Prostate gland (tissue), 2 donors: Measurements from ENCODE around the gene IFNA7. TPM values are rescaled to one million over a fixed set of nuclear protein-coding genes. Genes with fewer than 3 reads are reported as not detected.
"Not testable (repeated sequence)": the region's sequence is repeated elsewhere in the genome, so short reads cannot be mapped to it uniquely, and the experiment has no call there.

ENCODE experiments used
- DNase-seq: peaks from one replicate; pipeline ENCODE4 v3.0.0-alpha.2; 2019; ENCODE audit warnings: low spot score
- H3K27ac ChIP-seq, 2 donors: fragments of 200-600 bp; sonication (generic); 2 replicates each; pipeline ENCODE4 v1.5.1; 2017 to 2019
- H3K27me3 ChIP-seq: fragments of 200-600 bp; sonication (generic); replicated peaks from 2 replicates; pipeline ENCODE4 v1.5.1; 2019; ENCODE audit not compliant: insufficient read depth
- H3K36me3 ChIP-seq, 2 donors: fragments of 200-600 bp; sonication (generic); 1 replicate in 1 of 2; 2 replicates in 1 of 2; pipeline versions ENCODE4 v1.5.1 to v1.8.1; 2017 to 2019
- H3K4me1 ChIP-seq: fragments of 200-600 bp; sonication (generic); replicated peaks from 2 replicates; pipeline ENCODE4 v1.5.1; 2019
- H3K4me3 ChIP-seq, 2 donors: fragments of 200-600 bp; sonication (generic); 2 replicates each; pipeline ENCODE4 v1.5.1; 2017 to 2019
- H3K9me3 ChIP-seq: fragments of 200-600 bp; sonication (generic); 2 replicates; pipeline ENCODE4 v1.5.1; 2017
- CTCF ChIP-seq, 4 experiments: fragments of 200-600 bp in 2 of 4; fragments of 450-650 bp in 2 of 4; sonication (generic) in 2 of 4; IDR thresholded peaks; 1 replicate in 3 of 4; 2 replicates in 1 of 4; pipeline ENCODE4 v1.5.1; 2016 to 2019; ENCODE audit warnings: antibody characterized with exemption in 4 of 4, mild to moderate bottlenecking in 2 of 4, moderate library complexity in 2 of 4
- POLR2A ChIP-seq: fragments of 450-650 bp; IDR thresholded peaks from one replicate; pipeline ENCODE4 v1.6.1; 2016; ENCODE audit warnings: antibody characterized with exemption, mild to moderate bottlenecking
- POLR2AphosphoS5 ChIP-seq: sonication (generic); formaldehyde crosslinking; IDR thresholded peaks from one replicate; pipeline ENCODE4 v1.6.1; 2017; ENCODE audit warnings: antibody characterized with exemption
- WGBS: methylation state at CpG from one replicate; pipeline ENCODE4 v1.1.5; 2018; 5-methylcytosine and 5-hydroxymethylcytosine counted together
- intact Hi-C: fragments of 100-400 bp; cut with DNase I; formaldehyde crosslinking; loops from one replicate; pipeline ENCODE4 v1.14.2; 2022
- total RNA-seq, 2 donors: library from RNA; depleted of rRNA; stranded (reverse); fragments of >200 nt; gene quantifications; one replicate each; pipeline ENCODE4 v1.1.0, GENCODE V29; 2016

Gene IFNA7
- total RNA-seq, 2 donors from 2014 or later, result not detected

DNA sequence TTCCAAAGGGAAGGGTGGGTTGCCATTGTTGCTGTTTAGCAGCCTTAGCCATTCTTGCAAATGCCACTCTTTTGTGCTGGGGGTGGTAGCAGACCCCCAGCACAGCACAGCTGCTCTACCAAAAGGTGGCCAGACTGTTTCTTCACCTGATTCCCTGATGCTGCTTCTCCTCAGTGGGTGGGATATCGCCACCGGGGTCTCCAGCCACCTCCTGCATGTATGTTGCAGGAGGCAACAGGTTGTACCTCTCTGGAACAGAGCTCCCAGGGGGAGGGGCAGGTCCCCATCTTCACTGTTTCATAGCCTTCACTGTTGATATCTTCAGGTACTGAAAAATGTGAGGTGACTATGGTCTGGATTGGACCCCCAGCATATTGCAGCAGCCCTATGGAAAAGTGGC, 8.8 kb upstream of the IFNA7 start:
- H3K27ac ChIP-seq, intact Hi-C loops, H3K9me3 ChIP-seq, DNase-seq, H3K4me3 ChIP-seq, H3K4me1 ChIP-seq, H3K36me3 ChIP-seq, H3K27me3 ChIP-seq: not testable (repeated sequence)
- 81% methylated on average over 2 of the region's 2 CpGs for WGBS

DNA sequence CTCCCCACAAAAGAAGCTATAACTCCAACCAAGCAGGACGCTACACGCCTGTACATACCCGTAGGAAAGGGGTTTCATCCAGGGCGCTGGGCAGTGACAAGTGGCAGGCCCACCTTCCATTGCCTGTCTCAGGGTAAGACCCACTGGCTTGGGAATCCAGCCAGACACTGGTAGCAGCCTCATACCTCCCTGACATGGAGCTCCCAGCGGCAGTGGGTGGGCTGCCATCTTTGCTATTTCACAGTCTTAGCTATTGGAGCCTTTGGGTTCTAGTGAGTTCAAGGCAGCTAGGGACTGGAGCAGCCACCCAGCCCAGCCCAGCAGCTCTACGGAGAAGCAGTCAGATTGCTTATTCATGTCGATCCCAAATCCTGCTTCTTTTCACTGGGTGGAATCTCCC, 8.3 kb upstream of the IFNA7 start:
- Histone ChIP-seq H3K9me3 (no peaks in the 10 kb centered on the region), H3K4me1 (no peaks in the 10 kb centered on the region), H3K36me3 (no peaks in the 10 kb centered on the region), H3K27me3 (no peaks in the 10 kb centered on the region), H3K27ac (no peak overlapping the region), H3K4me3 (no peak overlapping the region)
- WGBS, result 93% methylated on average over 7 of the region's 7 CpGs
- intact Hi-C loops, result no loop called here
- TF ChIP-seq POLR2AphosphoS5, result no peak
- TF ChIP-seq POLR2A, result no peak
- TF ChIP-seq CTCF (IDR thresholded peaks at IDR 0.05), result no peak
- no peak for DNase-seq

DNA sequence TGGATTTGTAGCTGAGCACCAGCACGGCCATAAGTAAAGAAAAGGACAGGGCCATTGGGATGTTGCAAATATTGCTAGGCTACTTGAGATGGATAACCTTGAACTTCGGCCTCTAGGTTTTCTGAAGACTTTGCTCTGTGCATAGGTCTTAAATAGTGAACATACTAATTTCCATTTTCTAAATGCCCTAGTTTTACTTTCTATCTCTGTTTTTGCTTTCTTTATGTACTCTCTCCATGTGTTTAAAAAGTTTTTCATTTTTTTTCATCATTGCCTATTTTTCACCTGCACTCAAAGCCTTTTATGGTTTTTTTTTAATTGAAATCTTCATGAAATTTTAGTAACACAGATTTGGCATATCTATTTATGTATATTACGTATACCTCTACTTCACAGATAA, 5.0 kb upstream of the IFNA7 start, which contains the start of gene IFNA10:
IFNA10 (minus strand) TSS at position 101 of the 400 bp plus-strand sequence; CDS start at position 55, 46 bp downstream.
- H3K9me3 ChIP-seq, H3K4me3 ChIP-seq, H3K4me1 ChIP-seq, H3K36me3 ChIP-seq, H3K27ac ChIP-seq, intact Hi-C loops, H3K27me3 ChIP-seq, DNase-seq: not testable (repeated sequence)
- WGBS, result 88% methylated on average over 3 of the region's 3 CpGs

DNA sequence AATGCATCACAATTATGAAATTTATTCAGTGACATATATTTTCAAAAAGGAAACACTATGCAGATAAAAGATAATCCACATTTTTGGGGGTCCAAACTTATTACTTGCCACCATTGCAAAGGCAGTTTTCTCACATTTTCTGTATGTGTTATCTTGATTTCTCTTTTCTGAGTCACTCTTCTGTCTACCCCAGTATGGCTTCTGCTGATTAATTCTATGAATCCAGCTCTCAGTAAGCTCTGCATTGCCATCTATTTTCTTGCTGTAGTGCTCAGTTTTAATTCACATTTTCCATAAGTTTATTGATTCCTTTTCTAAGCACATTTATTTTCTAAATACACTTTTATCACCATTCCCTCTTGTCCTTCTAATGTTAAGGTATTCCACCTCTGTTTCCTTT, 3.2 kb upstream of the IFNA7 start:
- intact Hi-C loops, result no loop called here

DNA sequence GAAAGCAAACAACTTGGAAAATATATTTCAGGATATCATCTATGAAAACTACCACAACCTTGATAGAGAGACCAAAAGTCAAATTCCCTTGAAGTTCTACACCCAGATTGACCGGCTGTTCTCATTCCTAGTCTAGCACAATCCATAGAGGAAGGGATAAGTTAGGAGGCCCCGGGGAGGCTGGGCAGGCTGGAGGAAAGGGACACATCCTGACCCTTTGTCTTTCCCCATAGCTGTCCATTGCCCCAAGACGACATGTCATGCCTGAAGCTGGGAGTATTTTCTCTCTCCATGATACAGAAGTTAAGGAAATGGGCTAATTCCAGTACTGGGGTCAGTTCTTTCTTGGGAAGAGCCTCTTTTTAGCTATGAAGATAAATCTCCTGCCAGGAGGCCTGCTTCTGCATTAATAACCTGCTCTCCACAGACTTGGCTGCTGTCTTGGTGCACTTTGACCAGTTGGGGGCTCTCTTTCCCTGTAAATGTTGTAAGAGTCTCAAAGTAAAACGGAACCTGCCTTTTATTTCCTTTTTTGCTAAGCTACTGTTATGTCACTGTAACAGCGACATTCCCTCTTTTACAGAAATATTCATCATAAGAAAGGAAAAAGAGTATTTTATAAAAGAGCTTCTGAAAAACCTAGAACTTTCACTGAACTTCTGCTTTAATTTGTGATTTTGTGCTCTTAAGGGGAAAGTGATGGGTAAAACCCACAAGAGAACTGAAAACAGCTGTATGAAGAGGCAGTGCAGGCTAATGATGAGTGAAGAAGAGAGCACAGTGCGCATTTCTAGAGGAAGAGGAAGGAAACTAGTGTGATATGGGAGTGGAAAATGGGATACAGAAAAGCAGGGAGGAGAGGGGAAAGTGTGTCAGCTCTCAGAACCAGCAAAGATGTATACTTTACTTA, 6.9 kb downstream of the IFNA7 start:
- H3K27me3 ChIP-seq, intact Hi-C loops, H3K27ac ChIP-seq, H3K4me1 ChIP-seq, H3K36me3 ChIP-seq, DNase-seq, H3K4me3 ChIP-seq, H3K9me3 ChIP-seq: not testable (repeated sequence)
- 45% methylated on average over 6 of the region's 6 CpGs for WGBS
- peak in 2 of 4 experiments; percentile 23 to 24 for TF ChIP-seq CTCF (IDR thresholded peaks at IDR 0.05)

More for the DNA sequence above, 3.2 kb upstream of the IFNA7 start:
- no peaks in the 10 kb centered on the region for H3K27me3 ChIP-seq
- TF ChIP-seq CTCF (IDR thresholded peaks at IDR 0.05) (no peak), POLR2A (no peak), POLR2AphosphoS5 (no peak)
- H3K9me3 ChIP-seq, result no peaks in the 10 kb centered on the region
- no peak overlapping the region for H3K4me3 ChIP-seq
- H3K4me1 ChIP-seq, result no peaks in the 10 kb centered on the region
- DNase-seq, result no peak
- no peaks in the 10 kb centered on the region for H3K36me3 ChIP-seq
- no peak overlapping the region for H3K27ac ChIP-seq

GRCh38 chr9:21187487-21187886, 14.5 kb downstream of the IFNA7 start, which contains the start of gene IFNA4:
IFNA4 (minus strand) TSS chr9:21187587; CDS start chr9:21187531, 56 bp downstream.
- DNase-seq, H3K4me1 ChIP-seq, H3K27me3 ChIP-seq, H3K9me3 ChIP-seq, H3K4me3 ChIP-seq, intact Hi-C loops, H3K27ac ChIP-seq, H3K36me3 ChIP-seq: not testable (repeated sequence)
- WGBS, result 87% methylated on average over 3 of the region's 3 CpGs
